HG02870 (cell line): ENCODE results near the gene FAM117B.
A peak's percentile ranks its signal among the peaks of the same experiment; 100 is the strongest.

ENCODE experiments used
- ATAC-seq: cut with Tn5 transposase; IDR thresholded peaks from one replicate; pipeline ENCODE4 v1.9.1; 2021; ENCODE audit warnings: mild to moderate bottlenecking, moderate library complexity; ENCODE audit not compliant: unreplicated experiment

Gene FAM117B

GRCh38 chr2:202634556-202635427 is at the start of gene FAM117B:
FAM117B (plus strand) TSS chr2:202634969; CDS start chr2:202635188, 219 bp downstream.
- ATAC-seq = peak; percentile 90

DNA sequence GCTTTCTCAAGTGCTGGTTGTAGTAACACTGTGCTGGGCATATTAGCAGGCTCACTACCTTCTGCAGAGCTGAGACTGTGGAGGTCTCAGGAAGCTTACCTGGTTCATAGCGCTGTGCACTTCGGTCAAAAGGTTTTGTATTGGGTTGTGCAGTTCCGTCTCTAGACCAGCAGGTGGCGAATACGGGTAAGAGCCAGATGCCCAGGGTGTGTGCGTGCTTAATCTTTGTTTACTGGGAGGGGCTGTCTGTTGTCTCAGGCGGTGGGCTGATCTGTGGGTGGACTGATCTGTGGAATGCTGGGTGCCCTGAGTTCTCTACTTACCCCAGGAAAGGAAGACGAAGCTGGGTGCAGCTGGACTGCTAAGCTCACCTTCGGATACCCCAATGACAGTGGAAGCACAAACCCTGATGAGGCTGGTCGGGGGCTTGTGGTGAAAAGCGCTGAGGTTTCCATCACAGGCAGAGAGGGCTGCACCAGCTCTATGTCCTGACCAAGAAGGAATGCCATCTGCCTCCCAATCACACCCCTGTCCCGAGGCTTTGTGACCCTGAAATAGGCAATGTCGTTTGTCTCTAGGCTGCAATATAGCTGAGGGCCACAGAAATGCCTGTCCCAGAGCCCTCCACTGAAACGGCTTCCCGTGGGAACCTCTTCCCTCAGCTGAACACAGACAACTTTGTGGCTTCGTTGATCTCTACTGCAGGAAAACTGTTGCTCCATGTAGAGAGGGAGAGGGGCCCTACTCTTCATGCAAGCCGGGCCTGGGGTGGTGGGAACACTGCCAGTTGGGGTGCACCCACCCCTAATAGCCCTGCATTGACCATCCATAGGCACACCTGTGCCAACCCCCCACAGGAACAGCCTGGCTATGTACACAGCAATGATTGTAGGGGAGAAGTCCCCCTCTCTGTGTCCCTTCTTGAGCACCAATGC is 45.9 kb upstream of the FAM117B start:
- peak; percentile 82 for ATAC-seq

DNA sequence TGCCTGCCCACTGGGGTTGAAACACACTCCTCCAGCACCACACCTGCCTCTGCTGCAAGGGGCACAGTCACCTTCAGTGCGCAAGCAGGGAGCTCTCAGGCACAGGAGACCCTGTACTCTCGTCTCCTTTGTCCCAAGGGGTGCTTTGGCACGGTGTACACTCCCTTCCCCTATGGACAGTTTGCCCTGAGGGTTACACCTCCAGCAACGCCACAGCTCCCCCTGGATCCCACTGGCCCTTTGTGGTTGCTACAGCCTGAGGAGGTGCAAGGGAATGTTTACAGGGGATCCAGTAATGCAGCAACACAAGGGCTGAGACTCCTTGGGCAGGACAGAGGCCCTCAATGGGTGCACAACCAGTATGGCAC is 45.2 kb upstream of the FAM117B start:
- no peak for ATAC-seq

GRCh38 chr2:202592566-202592965 is 42.2 kb upstream of the FAM117B start:
- ATAC-seq = no peak

- ATAC-seq = no peak
Observed at GRCh38 chr2:202599105-202599504, 35.7 kb upstream of the FAM117B start.

DNA sequence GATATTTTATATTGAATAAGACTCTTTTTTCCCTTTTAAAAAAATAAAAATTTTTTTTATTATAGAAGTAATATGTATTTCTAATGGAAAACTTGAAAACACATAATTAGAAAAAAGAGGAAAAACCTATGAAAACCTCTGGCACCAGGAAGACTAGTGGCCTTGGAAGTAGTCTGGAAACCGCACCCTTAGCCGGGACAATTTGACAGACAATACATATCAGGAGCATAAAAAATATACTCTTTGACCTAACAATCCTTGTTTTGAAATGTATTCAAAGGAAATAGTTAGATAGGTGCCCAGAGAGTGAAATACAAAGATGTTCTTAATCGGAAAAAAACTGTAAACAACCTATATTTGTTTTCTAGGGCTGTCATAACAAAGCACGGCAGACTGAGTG is 34.9 kb upstream of the FAM117B start:
- no peak for ATAC-seq

GRCh38 chr2:202604699-202605098 is 30.1 kb upstream of the FAM117B start:
- ATAC-seq = no peak

DNA sequence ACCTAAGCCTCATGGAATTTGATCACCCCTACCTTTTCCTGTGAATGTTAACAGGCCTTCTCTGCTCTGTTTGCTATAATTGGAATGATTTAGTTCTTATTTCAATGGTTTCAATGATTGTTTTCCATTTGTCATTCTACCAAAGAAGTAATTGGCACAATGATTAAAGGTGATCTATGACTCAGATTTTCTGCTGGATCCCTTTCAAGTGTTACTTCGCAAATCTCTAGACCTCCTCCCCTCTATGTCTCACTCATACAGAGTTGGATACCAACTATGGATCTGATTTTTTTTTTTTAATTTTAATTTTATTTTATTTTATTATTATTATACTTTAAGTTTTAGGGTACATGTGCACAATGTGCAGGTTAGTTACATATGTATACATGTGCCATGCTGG is 29.6 kb upstream of the FAM117B start:
- no peak for ATAC-seq

GRCh38 chr2:202608142-202608852 is 26.5 kb upstream of the FAM117B start:
- peak; percentile 30 for ATAC-seq

DNA sequence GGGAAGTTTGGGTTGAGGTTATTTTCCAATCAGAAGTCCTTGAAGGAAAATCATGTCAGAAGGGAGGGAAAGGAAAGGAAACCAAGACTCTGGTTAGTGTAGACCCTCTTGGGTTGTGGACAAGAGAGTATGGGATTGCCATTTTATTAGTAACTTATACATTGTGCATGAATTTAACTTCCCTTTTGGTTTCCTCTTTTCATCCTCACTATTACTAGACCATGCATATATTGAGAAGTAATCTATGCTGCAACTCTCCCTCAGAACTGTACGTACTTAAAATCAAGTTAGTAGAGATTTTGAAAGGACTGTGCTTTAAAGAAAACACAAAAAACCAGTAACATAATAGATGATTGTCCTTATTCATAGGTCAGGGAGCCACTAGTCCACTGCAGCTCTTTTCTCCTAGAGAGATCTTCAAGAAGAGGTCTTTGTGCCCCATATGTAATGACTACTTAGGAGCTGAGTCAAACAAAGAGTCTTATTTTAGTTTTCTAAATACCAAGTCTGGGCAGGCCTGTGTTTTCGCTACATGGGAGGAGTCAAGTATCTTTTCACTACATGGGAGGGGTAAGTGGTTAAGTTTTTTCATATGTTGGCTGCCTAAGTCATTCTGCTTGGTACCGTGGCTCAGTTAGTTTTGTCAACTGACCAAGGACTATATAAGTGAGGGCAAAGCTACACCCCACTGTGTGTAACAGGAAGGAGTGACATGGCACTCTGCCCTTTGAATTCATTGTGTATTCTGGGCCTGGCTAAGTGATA is 25.2 kb upstream of the FAM117B start:
- ATAC-seq = peak; percentile 96

DNA sequence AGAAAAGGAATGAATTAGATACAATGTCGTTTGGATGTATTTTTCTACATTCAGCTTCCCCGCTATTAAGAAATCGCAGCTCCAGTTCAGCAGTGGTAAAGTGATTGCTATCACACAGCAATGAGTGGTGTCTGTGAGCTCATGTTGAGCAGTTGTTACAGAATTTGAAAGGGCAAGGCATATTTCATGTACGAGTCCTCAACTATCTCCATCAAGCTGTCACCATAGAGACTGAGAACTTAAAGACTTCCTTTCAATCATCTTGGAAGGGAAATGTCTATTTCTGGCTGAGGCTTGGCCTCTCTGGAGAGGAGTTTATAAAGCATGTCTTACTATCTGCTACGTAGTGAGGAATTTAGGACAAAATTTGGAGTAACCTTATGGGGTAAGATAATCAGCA is 24.4 kb upstream of the FAM117B start:
- no peak for ATAC-seq

- ATAC-seq = no peak
Observed at GRCh38 chr2:202612145-202612544, 22.6 kb upstream of the FAM117B start.

- ATAC-seq = no peak
Observed at GRCh38 chr2:202613479-202613878, 21.3 kb upstream of the FAM117B start.

GRCh38 chr2:202624133-202624532 is 10.6 kb upstream of the FAM117B start:
- ATAC-seq = no peak

GRCh38 chr2:202627042-202627441 is 7.7 kb upstream of the FAM117B start:
- ATAC-seq = no peak

DNA sequence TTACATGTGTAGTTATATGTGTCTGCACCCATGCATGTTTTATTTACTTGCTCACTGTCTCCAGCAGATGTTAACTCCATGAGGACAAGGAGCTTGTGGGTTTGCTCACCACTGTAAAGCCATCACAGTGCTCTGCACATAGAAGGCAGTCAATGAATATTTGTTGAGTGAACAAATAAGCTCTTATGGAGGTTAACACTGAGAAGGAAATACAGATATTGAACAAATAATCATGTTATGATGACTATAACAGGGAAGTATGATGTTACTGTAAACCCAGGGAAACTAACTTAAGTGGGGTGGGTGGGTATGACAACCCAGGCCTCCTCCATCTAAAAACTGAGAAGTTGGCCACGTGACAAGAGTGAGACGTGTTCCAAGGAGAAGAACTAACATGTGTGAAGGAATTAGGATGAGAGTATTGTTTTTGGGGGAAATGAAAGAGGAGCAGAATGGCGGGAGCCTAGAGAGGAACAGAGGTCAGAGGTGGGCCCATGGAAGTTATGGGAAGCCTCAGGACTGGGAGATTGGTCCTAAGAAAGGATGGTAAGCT is 6.0 kb upstream of the FAM117B start:
- ATAC-seq = no peak

DNA sequence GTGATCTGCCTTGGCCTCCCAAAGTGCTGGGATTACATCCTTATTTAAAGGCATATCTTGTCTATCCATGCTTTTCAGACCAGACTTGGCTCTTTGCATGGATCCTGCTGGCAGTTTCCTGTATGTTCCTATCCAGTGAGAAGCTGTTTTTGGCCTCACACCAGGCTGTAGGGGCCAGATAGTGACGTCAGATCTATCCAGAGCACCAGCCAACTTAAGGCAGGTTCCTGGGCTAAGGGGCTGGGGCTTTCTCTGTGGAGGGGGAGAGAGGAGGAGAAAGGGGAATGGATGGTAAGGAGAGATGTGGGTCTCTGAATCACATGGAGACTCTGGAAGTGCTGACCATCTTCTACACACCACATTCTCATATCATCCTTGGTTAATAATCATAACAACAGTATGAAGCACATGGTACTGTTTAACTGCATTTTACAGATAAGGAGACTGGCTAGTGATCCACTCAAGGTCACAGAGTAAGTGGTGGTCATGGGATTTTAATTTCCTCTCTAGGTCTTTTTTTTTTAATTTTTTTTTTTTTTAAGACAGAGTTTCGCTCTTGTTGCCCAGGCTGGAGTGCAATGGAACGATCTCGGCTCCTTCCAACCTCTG is 2.0 kb upstream of the FAM117B start:
- no peak for ATAC-seq

GRCh38 chr2:202633470-202633869 is 1.3 kb upstream of the FAM117B start:
- no peak for ATAC-seq

DNA sequence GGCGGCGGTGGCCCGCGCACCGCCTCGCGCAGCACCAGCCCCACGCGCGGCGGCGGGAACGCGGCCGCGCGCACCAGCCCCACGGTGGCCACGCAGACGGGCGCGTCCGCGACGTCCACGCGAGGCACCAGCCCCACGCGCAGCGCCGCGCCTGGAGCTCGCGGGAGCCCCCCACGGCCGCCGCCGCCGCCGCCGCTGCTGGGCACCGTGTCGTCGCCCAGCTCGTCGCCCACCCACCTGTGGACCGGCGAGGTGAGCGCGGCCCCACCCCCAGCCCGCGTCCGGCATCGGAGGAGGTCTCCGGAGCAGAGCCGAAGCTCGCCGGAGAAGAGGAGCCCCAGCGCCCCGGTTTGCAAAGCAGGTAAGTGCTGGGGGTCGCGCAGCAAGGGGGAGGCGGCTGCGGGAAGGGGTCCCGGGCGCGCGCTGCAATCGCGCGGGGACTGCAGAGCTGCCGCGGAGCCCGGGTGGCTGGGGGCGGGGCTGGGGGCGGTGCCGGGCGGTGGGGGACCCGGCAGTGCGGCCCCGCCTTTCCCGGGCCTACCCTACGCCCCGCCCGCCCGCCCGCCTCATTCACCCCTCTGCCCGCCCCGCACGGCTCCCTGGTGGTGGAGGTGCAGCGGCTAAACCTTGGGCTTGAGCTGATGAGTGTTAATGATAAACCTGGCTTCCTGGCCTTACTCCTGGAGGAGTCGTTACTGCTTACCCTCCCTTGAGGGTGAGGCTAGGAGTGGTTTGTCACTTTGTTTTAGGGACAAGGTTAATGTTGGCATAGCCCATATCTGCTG is 851 bp downstream of the FAM117B start:
- peak; percentile 43 for ATAC-seq
